Measurements from ENCODE around the gene SULF2.

The SULF2 gene

GRCh38 chr20:47762699-47763268, 22.5 kb downstream of the SULF2 start:
- DNase-seq (ENCODE audit: low read depth in 3 of 3) = no peak

GRCh38 chr20:47761482-47762047, 23.7 kb downstream of the SULF2 start:
- no peak for DNase-seq (ENCODE audit: low read depth in 3 of 3)

- no peak for DNase-seq (ENCODE audit: low read depth in 3 of 3)
Observed at GRCh38 chr20:47760686-47761481, 24.4 kb downstream of the SULF2 start.

- DNase-seq (ENCODE audit: low read depth in 3 of 3) = no peak
Observed at GRCh38 chr20:47758517-47759450, 26.5 kb downstream of the SULF2 start.

- no peak for DNase-seq (ENCODE audit: low read depth in 3 of 3)
Observed at GRCh38 chr20:47757145-47758035, 27.9 kb downstream of the SULF2 start.

- DNase-seq (ENCODE audit: low read depth in 3 of 3) = no peak
Observed at GRCh38 chr20:47754946-47755652, 30.2 kb downstream of the SULF2 start.

GRCh38 chr20:47754388-47754715, 30.9 kb downstream of the SULF2 start:
- DNase-seq (ENCODE audit: low read depth in 3 of 3) = no peak

- no peak for DNase-seq (ENCODE audit: low read depth in 3 of 3)
Observed at GRCh38 chr20:47753576-47754387, 31.5 kb downstream of the SULF2 start.

- no peak for DNase-seq (ENCODE audit: low read depth in 3 of 3)
Observed at GRCh38 chr20:47751449-47751848, 33.8 kb downstream of the SULF2 start.

- DNase-seq (ENCODE audit: low read depth in 3 of 3) = no peak
Observed at GRCh38 chr20:47749339-47749738, 35.9 kb downstream of the SULF2 start.

- no peak for DNase-seq (ENCODE audit: low read depth in 3 of 3)
Observed at GRCh38 chr20:47748823-47749222, 36.5 kb downstream of the SULF2 start.

- DNase-seq (ENCODE audit: low read depth in 3 of 3) = no peak
Observed at GRCh38 chr20:47748069-47748468, 37.2 kb downstream of the SULF2 start.

- DNase-seq (ENCODE audit: low read depth in 3 of 3) = no peak
Observed at GRCh38 chr20:47747669-47748031, 37.6 kb downstream of the SULF2 start.

- DNase-seq (ENCODE audit: low read depth in 3 of 3) = no peak
Observed at GRCh38 chr20:47744803-47745202, 40.5 kb downstream of the SULF2 start.

- DNase-seq (ENCODE audit: low read depth in 3 of 3) = no peak
Observed at GRCh38 chr20:47743671-47744070, 41.6 kb downstream of the SULF2 start.

- DNase-seq (ENCODE audit: low read depth in 3 of 3) = no peak
Observed at GRCh38 chr20:47741669-47742608, 43.3 kb downstream of the SULF2 start.

- DNase-seq (ENCODE audit: low read depth in 3 of 3) = no peak
Observed at GRCh38 chr20:47740862-47741184, 44.5 kb downstream of the SULF2 start.

- no peak for DNase-seq (ENCODE audit: low read depth in 3 of 3)
Observed at GRCh38 chr20:47740121-47740861, 45.0 kb downstream of the SULF2 start.

Data from stimulated activated CD4-positive, alpha-beta T cell treated with anti-CD3 and anti-CD28 coated beads, TNF-alpha, amount 100 ng/mL, for 4 hours (primary cell).